Dermis blood vessel endothelial cell (primary cell): Measurements from ENCODE around the gene PCK1. TPM values are rescaled to one million over a fixed set of nuclear protein-coding genes. Genes with fewer than 3 reads are reported as not detected.
"Not testable (repeated sequence)": the region's sequence is repeated elsewhere in the genome, so short reads cannot be mapped to it uniquely, and the experiment has no call there.

Experiments
- DNase-seq: peaks from one replicate; pipeline ENCODE4 v3.0.0; 2010
- total RNA-seq: library from RNA; depleted of rRNA; stranded (reverse); fragments of >200 nt; gene quantifications from 2 replicates; pipeline ENCODE4 v1.2.3, GENCODE V29; 2014

PCK1 gene
- total RNA-seq: not detected in 2 replicates

GRCh38 chr20:57560554-57561355, at the start of gene PCK1:
Gene PCK1 (plus strand): TSS chr20:57561110. CDS start chr20:57561412, 302 bp downstream.
- no peak for DNase-seq

- not testable (repeated sequence) for DNase-seq
These were observed 49.2 kb upstream of the PCK1 start for GRCh38 chr20:57511709-57512108.

- no peak for DNase-seq
These were observed 48.5 kb upstream of the PCK1 start for GRCh38 chr20:57512432-57512831.

- no peak for DNase-seq
These were observed 47.7 kb upstream of the PCK1 start for GRCh38 chr20:57513199-57513598.

- DNase-seq: peak; percentile 84
These were observed 46.6 kb upstream of the PCK1 start for GRCh38 chr20:57514273-57514751.

- DNase-seq: no peak
These were observed 43.0 kb upstream of the PCK1 start for GRCh38 chr20:57517904-57518303.

GRCh38 chr20:57522380-57523140, 38.4 kb upstream of the PCK1 start:
- no peak for DNase-seq

- no peak for DNase-seq
These were observed 37.1 kb upstream of the PCK1 start for GRCh38 chr20:57523782-57524181.

GRCh38 chr20:57524511-57525176, 36.3 kb upstream of the PCK1 start, which contains the start of gene CTCFL:
Gene CTCFL (minus strand): TSS chr20:57525140. CDS start chr20:57524205, 935 bp downstream.
- no peak for DNase-seq

- DNase-seq: no peak
These were observed 35.4 kb upstream of the PCK1 start for GRCh38 chr20:57525328-57526086.

- peak; percentile 15 for DNase-seq
These were observed 34.6 kb upstream of the PCK1 start for GRCh38 chr20:57526087-57526884.

- DNase-seq: no peak
These were observed 33.9 kb upstream of the PCK1 start for GRCh38 chr20:57526885-57527460.

GRCh38 chr20:57527728-57528127, 33.2 kb upstream of the PCK1 start:
- no peak for DNase-seq

- no peak for DNase-seq
These were observed 32.8 kb upstream of the PCK1 start for GRCh38 chr20:57528148-57528547.

GRCh38 chr20:57529160-57529585, 31.7 kb upstream of the PCK1 start:
- DNase-seq: no peak

- DNase-seq: no peak
These were observed 31.1 kb upstream of the PCK1 start for GRCh38 chr20:57529810-57530209.

- DNase-seq: no peak
These were observed 30.5 kb upstream of the PCK1 start for GRCh38 chr20:57530327-57530981.

GRCh38 chr20:57532104-57532503, 28.8 kb upstream of the PCK1 start:
- no peak for DNase-seq

GRCh38 chr20:57535297-57535696, 25.6 kb upstream of the PCK1 start:
- DNase-seq: no peak

- no peak for DNase-seq
These were observed 24.7 kb upstream of the PCK1 start for GRCh38 chr20:57536120-57536708.
